GM06990 (cell line): ENCODE measurements around the gene CLCN1.
"Not testable (repeated sequence)": the region's sequence is repeated elsewhere in the genome, so short reads cannot be mapped to it uniquely, and the experiment has no call there.

Experiments
- DNase-seq: peaks from one replicate; pipeline ENCODE4 v3.0.0-alpha.2; 2011; ENCODE audit not compliant: insufficient read length; ENCODE audit errors: extremely low read depth
- H3K27me3 ChIP-seq: replicated peaks from 2 replicates; pipeline ENCODE4 v1.6.0; 2011; ENCODE audit warnings: low read length; ENCODE audit not compliant: control insufficient read depth, insufficient read depth
- H3K36me3 ChIP-seq: 2 replicates; pipeline ENCODE4 v1.5.1; 2011; ENCODE audit warnings: low read length; ENCODE audit not compliant: control insufficient read depth, insufficient read depth
- H3K4me3 ChIP-seq: replicated peaks from 2 replicates; pipeline ENCODE4 v1.5.1; 2011; ENCODE audit warnings: low read depth, mild to moderate bottlenecking, control low read depth, low read length
- CTCF ChIP-seq: IDR thresholded peaks from 2 replicates; pipeline ENCODE4 v1.5.1; 2011; ENCODE audit warnings: low read length, control low read depth, mild to moderate bottlenecking, inconsistent platforms; ENCODE audit not compliant: insufficient read depth, poor library complexity, severe bottlenecking

Gene CLCN1

GRCh38 chr7:143287935-143288826 lies 27.7 kb upstream of the CLCN1 start, which contains the start of gene CASP2:
Gene CASP2, plus strand, starts transcription at chr7:143288351. Its CDS starts 105 bp downstream, at chr7:143288456.
- Histone ChIP-seq H3K27me3 (no peaks in the 10 kb centered on the region), H3K4me3 (peak within 1 kb of the TSS; percentile 91), H3K36me3 (0 out of 2 replicates have a peak, but pooled peaks cover 2% of the 10 kb centered on the region)
- DNase-seq, result peak; percentile 99
- TF ChIP-seq CTCF, result peak; percentile 37

GRCh38 chr7:143288836-143289235 lies 27.1 kb upstream of the CLCN1 start:
- 0 out of 2 replicates have a peak, but pooled peaks cover 2% of the 10 kb centered on the region for H3K36me3 ChIP-seq
- H3K4me3 ChIP-seq, result peak overlapping the region; percentile 91
- H3K27me3 ChIP-seq, result no peaks in the 10 kb centered on the region
- no peak for DNase-seq
- no peak for TF ChIP-seq CTCF

GRCh38 chr7:143289421-143289820 lies 26.5 kb upstream of the CLCN1 start:
- H3K27me3 ChIP-seq, result no peaks in the 10 kb centered on the region
- DNase-seq, result no peak
- H3K4me3 ChIP-seq, result peak overlapping the region; percentile 91
- H3K36me3 ChIP-seq, result peaks cover 2% of the 10 kb centered on the region; the same call in 1 of the 2 replicates
- TF ChIP-seq CTCF, result no peak

GRCh38 chr7:143289888-143290287 lies 26.0 kb upstream of the CLCN1 start:
- H3K4me3 ChIP-seq, result peak overlapping the region; percentile 91
- not testable (repeated sequence) for H3K36me3 ChIP-seq, H3K27me3 ChIP-seq, DNase-seq

- Histone ChIP-seq H3K4me3 (no peak overlapping the region), H3K36me3 (peaks cover 2% of the 10 kb centered on the region; the same call in 1 of the 2 replicates), H3K27me3 (no peaks in the 10 kb centered on the region)
- no peak for TF ChIP-seq CTCF
- no peak for DNase-seq
Measured at GRCh38 chr7:143290293-143290692, 25.6 kb upstream of the CLCN1 start.

- peaks cover 2% of the 10 kb centered on the region; the same call in 1 of the 2 replicates for H3K36me3 ChIP-seq
- no peak for DNase-seq
- no peak for TF ChIP-seq CTCF
Measured at GRCh38 chr7:143292876-143293275, 23.0 kb upstream of the CLCN1 start.

More at GRCh38 chr7:143292876-143293275, 23.0 kb upstream of the CLCN1 start:
- Histone ChIP-seq H3K27me3 (no peaks in the 10 kb centered on the region), H3K4me3 (no peak overlapping the region)
